RWPE1 (cell line): ENCODE measurements around the gene BCR.

Source experiments
- CTCF ChIA-PET: fragments of 350-600 bp; sonication (Branson Sonifier 250); formaldehyde crosslinking; extraction: SDS; loops from one replicate; lab custom pipeline; 2021; lab: Yijun Ruan, JAX
- POLR2A ChIA-PET: fragments of 400-600 bp; formaldehyde crosslinking; extraction: SDS; loops from one replicate; lab custom pipeline; 2020; ENCODE audit warnings: antibody characterized with exemption; ENCODE audit not compliant: low non-redundant PET; lab: Yijun Ruan, JAX
- DNase-seq: peaks from one replicate; pipeline ENCODE4 v3.0.0; 2012; ENCODE audit warnings: low spot score
- H3K27ac ChIP-seq: fragments of 450-650 bp; 2 replicates; pipeline ENCODE4 v1.5.1; 2017
- CTCF ChIP-seq: fragments of 450-650 bp; conservative IDR thresholded peaks from 2 replicates; pipeline ENCODE4 v1.5.1; 2017; ENCODE audit warnings: low read depth, mild to moderate bottlenecking

Gene BCR

DNA sequence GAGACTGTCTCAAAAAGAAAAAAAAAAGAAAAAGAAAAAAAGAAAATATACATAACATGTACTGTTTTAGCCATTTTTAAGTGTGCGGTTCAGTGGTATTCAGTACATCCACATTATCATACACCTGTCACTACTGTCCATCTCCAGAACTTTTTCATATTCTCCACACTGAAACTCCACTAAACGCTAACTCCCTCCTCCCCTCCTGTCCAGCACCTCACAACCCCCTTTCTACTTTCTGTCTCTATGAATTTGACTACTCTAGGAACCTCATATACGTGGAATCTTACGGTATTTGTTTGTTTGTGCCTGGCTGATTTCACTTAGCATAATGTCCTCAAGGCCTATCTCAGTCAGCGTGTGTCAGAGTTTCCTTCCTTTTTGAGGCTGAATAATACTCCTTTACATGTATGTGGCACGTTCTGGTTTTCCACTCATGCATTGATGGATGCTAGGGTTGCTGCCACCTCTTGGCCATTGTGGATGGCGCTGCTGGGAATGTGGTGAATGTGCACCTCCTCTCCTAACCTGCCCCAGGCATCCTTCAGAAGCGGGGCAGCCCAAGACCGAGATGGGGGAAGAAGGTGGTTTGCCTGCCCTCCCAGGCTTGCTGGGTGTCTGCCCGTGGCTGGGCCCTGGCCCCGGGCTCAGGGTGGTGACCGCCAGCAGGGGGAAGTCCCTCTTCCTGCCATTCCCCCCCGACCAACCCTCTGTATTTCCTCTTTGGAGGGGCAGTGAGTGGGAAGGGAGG is 60.5 kb downstream of the BCR start:
- H3K27ac ChIP-seq: peak overlapping the region; percentile 56
- CTCF ChIA-PET: interaction anchor here (0.6 kb wide), 1 partner anchor 14 kb away, joined by 3 read pairs; no protein-coding TSS in a partner anchor
- no peak for DNase-seq
- TF ChIP-seq CTCF: no peak; the same call in 1 of the 2 replicates
- POLR2A ChIA-PET: no interaction called here

- peak overlapping the region; percentile 93 for H3K27ac ChIP-seq
- POLR2A ChIA-PET: no interaction called here
- CTCF ChIA-PET: no interaction called here
These were observed 61.5 kb downstream of the BCR start for GRCh38 chr22:23241562-23242472.

DNA sequence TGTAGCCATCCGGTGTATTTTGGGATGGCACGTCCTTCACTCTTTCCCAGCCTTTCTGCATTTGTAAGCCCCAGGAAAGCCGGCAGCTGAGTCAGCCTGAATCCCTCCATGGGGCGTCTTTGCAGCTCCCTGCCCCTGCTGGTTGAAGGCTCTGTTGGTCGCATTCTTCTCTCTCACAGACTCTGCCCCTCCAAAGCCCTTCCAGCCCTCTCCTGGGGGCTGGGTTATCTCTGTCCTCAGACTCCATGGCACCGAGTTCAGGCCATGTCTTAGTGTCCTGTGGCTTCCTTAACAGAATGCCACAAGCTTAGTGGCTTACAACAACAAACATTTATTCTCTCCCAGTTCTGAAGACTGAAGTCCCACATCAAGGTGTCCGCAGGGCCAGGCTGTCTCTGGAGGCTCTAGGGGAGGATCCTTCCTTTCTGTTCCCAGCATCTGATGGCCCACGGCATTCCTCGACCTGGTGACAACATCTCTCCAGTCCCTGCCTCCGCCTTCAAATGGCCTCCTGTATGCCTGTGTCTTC is 62.2 kb downstream of the BCR start:
- H3K27ac ChIP-seq: peak overlapping the region; percentile 93
- no peak for DNase-seq
- ChIA-PET CTCF (no interaction called here), POLR2A (no interaction called here)
- no peak for TF ChIP-seq CTCF

More at GRCh38 chr22:23241562-23242472, 61.5 kb downstream of the BCR start:
- DNase-seq: no peak
- TF ChIP-seq CTCF: no peak

- POLR2A ChIA-PET: no interaction called here
- CTCF ChIA-PET: no interaction called here
- no peak for TF ChIP-seq CTCF
- DNase-seq: no peak
- H3K27ac ChIP-seq: peak overlapping the region; percentile 93
These were observed 62.8 kb downstream of the BCR start for GRCh38 chr22:23243006-23243573.

GRCh38 chr22:23243859-23244689 is 63.8 kb downstream of the BCR start:
- no peak for DNase-seq
- H3K27ac ChIP-seq: peak overlapping the region; percentile 93
- ChIA-PET POLR2A (no interaction called here), CTCF (no interaction called here)
- TF ChIP-seq CTCF: no peak
